ENCODE measurements around the gene CAMTA1. TPM values are rescaled to one million over a fixed set of nuclear protein-coding genes. Genes with fewer than 3 reads are reported as not detected.

Gene CAMTA1
- total RNA-seq, 1 donor from 2014 or later = 160 TPM

DNA sequence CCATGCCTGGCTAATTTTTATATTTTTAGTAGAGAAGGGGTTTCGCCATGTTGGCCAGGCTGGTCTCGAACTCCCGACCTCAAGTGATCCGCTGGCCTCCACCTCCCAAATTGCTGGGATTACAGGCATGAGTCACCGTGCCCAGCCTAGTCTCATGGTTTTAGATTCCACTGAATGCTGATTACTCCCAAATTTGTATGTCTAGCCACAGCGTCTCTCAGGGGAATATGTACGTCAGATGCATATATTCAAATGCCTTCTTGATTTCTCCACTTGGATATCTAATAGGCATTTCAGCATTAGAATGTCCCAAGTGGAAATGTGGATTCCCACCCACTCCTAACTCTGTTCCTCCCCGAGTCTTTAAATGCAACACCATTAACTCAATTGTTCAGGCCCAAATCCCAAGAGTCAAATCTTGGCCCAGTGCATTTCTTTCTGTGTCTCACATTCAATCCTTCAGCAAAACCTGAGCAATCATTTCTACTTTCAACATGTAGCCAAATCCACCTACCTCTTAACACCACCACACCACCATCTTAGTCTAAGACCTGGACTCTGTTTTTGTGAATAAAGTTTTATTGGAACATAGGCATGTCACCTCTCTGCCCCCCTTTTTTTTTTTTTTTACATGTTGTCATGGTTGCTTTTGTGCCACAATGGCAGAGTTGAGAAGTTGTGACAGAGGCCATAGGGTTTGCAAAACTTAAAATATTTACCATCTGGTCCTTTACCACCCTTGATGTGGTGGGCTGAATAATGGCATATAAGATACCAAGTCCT, 9.8 kb upstream of the CAMTA1 start:
- no peak for DNase-seq
- H3K27ac ChIP-seq (replicated peaks) = no peak overlapping the region
- H3K4me3 ChIP-seq = no peak overlapping the region
- peaks cover 8% of the 10 kb centered on the region for H3K9me3 ChIP-seq (replicated peaks)
- H3K36me3 ChIP-seq = no peaks in the 10 kb centered on the region
- H3K27me3 ChIP-seq (ENCODE audit: low read depth) = peaks cover 4% of the 10 kb centered on the region
- intact Hi-C loops (cut with micrococcal nuclease) = no loop called here
- no peaks in the 10 kb centered on the region for H3K4me1 ChIP-seq
- TF ChIP-seq, protein P1, sequence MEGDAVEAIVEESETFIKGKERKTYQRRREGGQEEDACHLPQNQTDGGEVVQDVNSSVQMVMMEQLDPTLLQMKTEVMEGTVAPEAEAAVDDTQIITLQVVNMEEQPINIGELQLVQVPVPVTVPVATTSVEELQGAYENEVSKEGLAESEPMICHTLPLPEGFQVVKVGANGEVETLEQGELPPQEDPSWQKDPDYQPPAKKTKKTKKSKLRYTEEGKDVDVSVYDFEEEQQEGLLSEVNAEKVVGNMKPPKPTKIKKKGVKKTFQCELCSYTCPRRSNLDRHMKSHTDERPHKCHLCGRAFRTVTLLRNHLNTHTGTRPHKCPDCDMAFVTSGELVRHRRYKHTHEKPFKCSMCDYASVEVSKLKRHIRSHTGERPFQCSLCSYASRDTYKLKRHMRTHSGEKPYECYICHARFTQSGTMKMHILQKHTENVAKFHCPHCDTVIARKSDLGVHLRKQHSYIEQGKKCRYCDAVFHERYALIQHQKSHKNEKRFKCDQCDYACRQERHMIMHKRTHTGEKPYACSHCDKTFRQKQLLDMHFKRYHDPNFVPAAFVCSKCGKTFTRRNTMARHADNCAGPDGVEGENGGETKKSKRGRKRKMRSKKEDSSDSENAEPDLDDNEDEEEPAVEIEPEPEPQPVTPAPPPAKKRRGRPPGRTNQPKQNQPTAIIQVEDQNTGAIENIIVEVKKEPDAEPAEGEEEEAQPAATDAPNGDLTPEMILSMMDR (IDR thresholded peaks at IDR 0.05; ENCODE audit: borderline replicate concordance) = no peak

DNA sequence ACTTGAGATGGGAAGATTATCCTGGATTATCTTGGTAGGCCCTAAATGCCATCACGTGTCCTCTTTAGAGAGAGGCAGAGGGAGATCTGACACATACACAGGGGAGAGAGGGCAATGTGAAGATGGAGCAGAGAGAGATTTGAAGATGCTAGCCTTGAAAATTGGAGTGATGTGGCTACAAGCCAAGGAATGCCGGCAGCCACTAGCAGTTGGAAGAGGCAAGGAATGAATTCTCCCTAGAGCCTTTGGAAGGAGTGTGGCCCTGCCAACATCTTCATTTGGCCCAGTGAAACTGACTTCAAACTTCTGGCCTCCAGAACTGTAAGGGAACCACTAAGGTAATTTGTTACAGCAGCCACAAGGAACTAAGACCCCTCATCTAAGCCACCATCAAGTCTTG, 8.9 kb upstream of the CAMTA1 start:
- Histone ChIP-seq H3K9me3 (replicated peaks) (peaks cover 8% of the 10 kb centered on the region), H3K4me3 (no peak overlapping the region), H3K27me3 (ENCODE audit: low read depth) (no peaks in the 10 kb centered on the region), H3K27ac (replicated peaks) (no peak overlapping the region), H3K4me1 (no peaks in the 10 kb centered on the region), H3K36me3 (no peaks in the 10 kb centered on the region)
- DNase-seq = no peak
- intact Hi-C loops (cut with micrococcal nuclease) = no loop called here
- TF ChIP-seq, protein P1 (IDR thresholded peaks at IDR 0.05; ENCODE audit: borderline replicate concordance) = no peak

- H3K9me3 ChIP-seq (replicated peaks) = peaks cover 8% of the 10 kb centered on the region
- TF ChIP-seq, protein P1 (IDR thresholded peaks at IDR 0.05; ENCODE audit: borderline replicate concordance) = no peak
- H3K27ac ChIP-seq (replicated peaks) = no peak overlapping the region
- H3K4me1 ChIP-seq = peaks cover 4% of the 10 kb centered on the region
- no peaks in the 10 kb centered on the region for H3K27me3 ChIP-seq (ENCODE audit: low read depth)
- H3K4me3 ChIP-seq = no peak overlapping the region
- no peaks in the 10 kb centered on the region for H3K36me3 ChIP-seq
- no peak for DNase-seq
- intact Hi-C loops (cut with micrococcal nuclease) = no loop called here
These were observed 8.4 kb upstream of the CAMTA1 start for GRCh38 chr1:6776895-6777294.

- intact Hi-C loops (cut with micrococcal nuclease) = no loop called here
- H3K4me1 ChIP-seq = peaks cover 5% of the 10 kb centered on the region
These were observed 7.4 kb upstream of the CAMTA1 start for GRCh38 chr1:6777813-6778212.

DNA sequence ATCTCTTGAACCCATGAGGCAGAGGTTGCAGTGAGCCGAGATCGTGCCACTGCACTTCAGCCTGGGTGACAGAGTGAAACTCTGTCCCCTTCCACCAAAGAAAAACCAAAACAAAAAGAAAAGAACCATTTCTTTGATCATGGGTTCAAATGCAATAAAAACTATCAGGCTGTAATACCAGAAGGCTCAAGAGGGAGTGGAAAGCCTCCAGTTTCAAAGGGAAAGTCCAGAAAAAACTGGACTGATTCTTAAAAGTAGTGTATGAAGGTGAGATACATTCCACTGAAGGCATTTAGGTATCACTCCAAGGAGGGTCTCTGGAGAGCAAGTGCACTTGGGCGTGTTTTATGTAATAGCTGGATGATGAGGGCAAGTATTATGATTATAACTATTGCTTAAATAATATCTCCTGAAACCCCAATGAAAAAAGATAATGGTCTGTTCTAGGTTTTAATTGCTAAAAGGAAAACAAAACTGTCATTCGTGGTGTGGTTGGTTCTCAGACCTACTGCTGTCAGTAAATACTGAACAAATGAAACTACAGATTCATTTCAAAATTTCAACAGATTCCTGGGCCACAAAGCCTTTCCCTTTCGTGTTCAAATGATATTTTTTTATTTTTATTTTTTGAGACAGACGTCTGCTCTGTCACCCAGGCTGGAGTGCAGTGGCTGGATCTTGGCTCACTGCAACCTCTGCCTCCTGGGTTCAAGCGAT, 6.0 kb upstream of the CAMTA1 start:
- Histone ChIP-seq H3K4me1 (peaks cover 15% of the 10 kb centered on the region), H3K27me3 (ENCODE audit: low read depth) (no peaks in the 10 kb centered on the region), H3K9me3 (replicated peaks) (peaks cover 8% of the 10 kb centered on the region), H3K4me3 (no peak overlapping the region), H3K27ac (replicated peaks) (no peak overlapping the region), H3K36me3 (no peaks in the 10 kb centered on the region)
- no peak for DNase-seq
- intact Hi-C loops (cut with micrococcal nuclease) = no loop called here
- TF ChIP-seq, protein P1 (IDR thresholded peaks at IDR 0.05; ENCODE audit: borderline replicate concordance) = no peak

More at GRCh38 chr1:6777813-6778212, 7.4 kb upstream of the CAMTA1 start:
- Histone ChIP-seq H3K27me3 (ENCODE audit: low read depth) (no peaks in the 10 kb centered on the region), H3K9me3 (replicated peaks) (peaks cover 8% of the 10 kb centered on the region), H3K36me3 (no peaks in the 10 kb centered on the region), H3K4me3 (no peak overlapping the region), H3K27ac (replicated peaks) (no peak overlapping the region)
- DNase-seq = no peak
- TF ChIP-seq, protein P1 (IDR thresholded peaks at IDR 0.05; ENCODE audit: borderline replicate concordance) = no peak

Data from left ventricle myocardium inferior (tissue), 1 donor.